ENCODE data around the gene ATP8A2. TPM values are rescaled to one million over a fixed set of nuclear protein-coding genes. Genes with fewer than 3 reads are reported as not detected.
"Not testable (repeated sequence)": the region's sequence is repeated elsewhere in the genome, so short reads cannot be mapped to it uniquely, and the experiment has no call there.

The ATP8A2 gene
- polyA plus RNA-seq, 3 donors from 2014 or later, result 0.20 to 0.38 TPM; not detected in 1

DNA sequence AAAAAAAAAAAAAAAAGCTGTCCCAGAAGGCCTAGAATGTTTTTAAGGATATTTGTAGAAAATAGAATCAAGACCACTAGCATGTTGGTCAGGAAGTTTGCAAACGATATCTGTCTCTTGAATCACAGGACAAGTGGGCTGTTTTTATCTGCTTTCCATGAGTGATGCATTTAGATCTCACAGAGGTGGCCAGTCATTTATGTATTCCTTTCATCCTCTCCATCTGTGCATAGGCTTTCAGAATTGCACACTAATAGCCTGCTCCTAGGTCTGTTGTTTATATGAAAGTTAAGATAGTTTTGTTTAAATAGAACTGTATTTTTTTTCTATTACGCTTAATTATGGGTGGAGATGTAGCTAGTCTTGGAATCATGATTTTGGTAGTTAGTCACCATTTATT is 390.5 kb downstream of the ATP8A2 start:
- H3K4me3 Mint-ChIP-seq, result no peak overlapping the region
- DNase-seq, result no peak
- H3K36me3 Mint-ChIP-seq, result peaks cover 0 to 4% (median 0%) of the 10 kb centered on the region in 3 donors

DNA sequence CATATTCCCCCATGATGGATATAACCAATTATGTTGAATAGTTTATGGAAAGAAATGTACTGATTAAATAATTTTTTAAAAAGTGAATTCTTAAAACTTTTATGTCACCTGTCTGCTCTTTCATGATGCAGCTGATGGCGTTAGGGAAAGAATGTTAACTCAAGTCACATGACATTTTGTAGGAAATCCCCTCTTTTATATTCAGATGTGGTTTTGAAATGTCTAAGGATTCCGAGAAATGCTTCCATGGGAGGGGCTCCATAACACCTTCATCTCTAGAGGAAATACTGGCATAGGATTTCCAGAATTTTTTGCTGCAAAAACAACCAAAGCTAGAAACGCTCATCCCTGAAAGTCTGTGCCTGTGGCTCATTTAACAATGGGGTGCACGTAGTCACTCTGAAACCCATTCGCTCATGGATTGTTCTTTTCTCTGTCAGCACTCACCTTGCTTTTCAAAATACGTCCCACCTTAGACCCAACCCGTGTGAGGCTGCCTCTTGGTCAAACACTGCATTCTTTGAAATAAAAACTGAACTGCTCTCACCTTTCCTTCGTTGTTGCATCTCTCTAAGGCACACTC is 391.1 kb downstream of the ATP8A2 start:
- Mint-ChIP-seq H3K27me3 (ENCODE audit: low read depth in 3 of 3) (peaks cover 0 to 5% (median 3%) of the 10 kb centered on the region in 3 donors), H3K36me3 (peaks cover 0 to 4% (median 0%) of the 10 kb centered on the region in 3 donors), H3K9me3 (no peaks in the 10 kb centered on the region), H3K4me1 (peaks cover 0 to 7% of the 10 kb centered on the region in 2 donors), H3K27ac (no peak overlapping the region), H3K4me3 (no peak overlapping the region)
- DNase-seq, result no peak

More for the DNA sequence above, 390.5 kb downstream of the ATP8A2 start:
- H3K9me3 Mint-ChIP-seq, result no peaks in the 10 kb centered on the region
- H3K27ac Mint-ChIP-seq, result no peak overlapping the region
- peaks cover 0 to 7% of the 10 kb centered on the region in 2 donors for H3K4me1 Mint-ChIP-seq
- peaks cover 0 to 5% (median 3%) of the 10 kb centered on the region in 3 donors for H3K27me3 Mint-ChIP-seq (ENCODE audit: low read depth in 3 of 3)

DNA sequence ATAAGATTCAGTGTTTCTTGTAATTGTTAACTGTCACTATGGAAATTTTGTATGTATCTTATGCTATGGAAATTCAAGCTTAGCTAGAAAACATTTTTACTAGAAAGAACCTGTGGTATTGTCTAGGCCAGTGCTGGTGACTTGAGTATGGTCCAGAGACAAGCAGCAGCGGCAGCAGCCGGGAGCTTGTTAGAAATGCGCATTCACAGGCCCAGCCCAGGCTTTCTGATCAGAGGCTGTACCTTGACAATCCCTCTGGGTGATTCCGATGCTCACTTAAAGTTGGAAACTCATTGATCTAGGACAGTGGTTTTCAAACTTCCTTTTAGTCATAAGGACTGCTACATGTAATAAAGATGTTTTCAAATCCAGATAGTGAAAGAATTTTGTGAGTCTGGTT is 392.6 kb downstream of the ATP8A2 start:
- Mint-ChIP-seq H3K27me3 (ENCODE audit: low read depth in 3 of 3) (peaks cover 0 to 6% (median 5%) of the 10 kb centered on the region in 3 donors), H3K27ac (no peak overlapping the region), H3K36me3 (peaks cover 0 to 4% (median 4%) of the 10 kb centered on the region in 3 donors), H3K4me3 (no peak overlapping the region), H3K9me3 (no peaks in the 10 kb centered on the region), H3K4me1 (peaks cover 0 to 7% of the 10 kb centered on the region in 2 donors)
- no peak for DNase-seq

DNA sequence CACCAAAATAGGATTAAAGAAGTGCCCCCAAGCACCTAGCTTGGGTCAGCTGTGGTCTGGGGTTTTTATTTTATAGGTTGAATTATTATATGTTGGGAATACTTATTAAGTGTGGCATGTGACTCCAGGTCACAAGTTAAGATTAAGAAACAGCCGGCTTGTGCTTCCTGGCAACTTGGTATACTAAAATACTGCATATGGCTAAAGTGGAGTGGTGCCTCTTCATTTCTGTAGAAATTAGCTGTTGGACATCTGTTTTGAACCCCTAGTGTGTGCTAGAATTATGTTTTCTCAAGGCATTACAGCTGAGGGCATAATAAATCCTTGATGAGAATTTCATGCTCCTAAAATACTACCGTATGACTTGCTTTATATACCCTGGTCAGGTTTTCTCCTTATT is 393.5 kb downstream of the ATP8A2 start:
- H3K9me3 Mint-ChIP-seq, result no peaks in the 10 kb centered on the region
- H3K27ac Mint-ChIP-seq, result no peak overlapping the region

DNA sequence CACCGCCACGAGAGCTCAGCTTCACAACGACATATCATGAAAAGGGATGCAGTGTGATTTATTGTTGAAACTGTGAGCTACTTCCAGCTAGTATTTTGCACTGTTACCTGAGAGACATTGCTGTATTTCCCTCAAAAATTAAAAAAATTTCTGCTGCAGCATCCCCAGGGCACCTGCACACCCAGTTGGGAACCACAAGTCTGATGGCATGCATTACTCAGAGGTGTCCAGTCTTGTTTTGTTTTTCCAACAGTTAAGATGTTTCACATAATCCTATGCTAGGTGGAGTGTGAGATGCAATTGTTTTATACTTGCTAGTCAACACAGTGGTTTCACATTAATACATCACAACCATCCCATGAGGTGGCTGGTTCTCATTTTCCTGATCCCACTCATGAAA is 394.8 kb downstream of the ATP8A2 start:
- no peaks in the 10 kb centered on the region for H3K9me3 Mint-ChIP-seq
- H3K27ac Mint-ChIP-seq, result no peak overlapping the region
- H3K27me3 Mint-ChIP-seq (ENCODE audit: low read depth in 3 of 3), result peaks cover 0 to 6% (median 6%) of the 10 kb centered on the region in 3 donors
- no peak overlapping the region for H3K4me3 Mint-ChIP-seq
- peaks cover 0 to 7% of the 10 kb centered on the region in 2 donors for H3K4me1 Mint-ChIP-seq
- H3K36me3 Mint-ChIP-seq, result peaks cover 0 to 4% (median 4%) of the 10 kb centered on the region in 3 donors
- no peak for DNase-seq

More for the DNA sequence above, 393.5 kb downstream of the ATP8A2 start:
- no peak overlapping the region for H3K4me3 Mint-ChIP-seq
- H3K27me3 Mint-ChIP-seq (ENCODE audit: low read depth in 3 of 3), result peaks cover 0 to 6% (median 5%) of the 10 kb centered on the region in 3 donors
- no peak for DNase-seq
- peaks cover 0 to 7% of the 10 kb centered on the region in 2 donors for H3K4me1 Mint-ChIP-seq
- peaks cover 0 to 4% (median 4%) of the 10 kb centered on the region in 3 donors for H3K36me3 Mint-ChIP-seq

DNA sequence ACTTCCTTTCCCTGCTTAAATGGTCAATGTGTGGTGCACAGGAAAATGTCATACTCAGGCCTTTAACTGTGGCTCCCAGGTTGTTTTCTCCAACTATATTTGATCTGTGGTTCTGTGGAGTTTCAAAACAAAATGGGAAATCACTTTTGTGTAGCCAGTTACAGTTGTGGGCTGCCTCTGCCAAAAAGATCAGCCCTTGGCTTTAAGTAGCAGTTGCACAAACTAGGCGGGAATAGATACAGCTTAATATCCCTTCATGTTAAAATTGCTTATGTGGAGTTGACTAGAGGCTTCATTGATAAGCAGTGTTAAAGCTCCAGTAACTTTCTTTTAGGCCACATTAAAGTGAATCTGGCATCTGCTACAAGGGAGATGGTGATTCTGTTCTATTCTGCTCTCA is 395.2 kb downstream of the ATP8A2 start:
- Mint-ChIP-seq H3K4me3 (no peak overlapping the region), H3K27me3 (ENCODE audit: low read depth in 3 of 3) (peaks cover 0 to 6% (median 6%) of the 10 kb centered on the region in 3 donors), H3K27ac (no peak overlapping the region), H3K4me1 (peaks cover 0 to 7% of the 10 kb centered on the region in 2 donors), H3K9me3 (no peaks in the 10 kb centered on the region), H3K36me3 (peaks cover 0 to 4% (median 4%) of the 10 kb centered on the region in 3 donors)
- no peak for DNase-seq

DNA sequence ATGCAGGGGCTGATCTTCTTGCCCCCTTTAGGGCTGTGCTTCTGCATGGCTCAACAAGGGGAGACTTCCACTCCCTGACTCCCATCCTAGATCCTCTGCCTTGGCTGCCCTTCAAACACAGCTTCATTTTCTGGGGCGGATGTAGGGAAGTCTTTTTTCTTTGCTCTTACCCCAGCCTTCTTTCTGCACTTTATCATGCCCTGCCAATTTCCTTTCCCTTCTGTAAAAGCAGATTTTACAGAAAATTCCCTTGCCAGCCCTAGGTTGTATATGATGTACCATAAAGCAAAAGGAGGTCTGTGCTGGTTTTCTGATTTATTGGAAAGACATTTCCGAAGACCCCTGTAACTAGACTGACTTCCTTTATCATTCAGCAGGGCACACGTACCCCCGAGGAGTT is 396.6 kb downstream of the ATP8A2 start:
- Mint-ChIP-seq H3K4me1 (peaks cover 0 to 2% of the 10 kb centered on the region in 2 donors), H3K4me3 (no peak overlapping the region), H3K27me3 (ENCODE audit: low read depth in 3 of 3) (peaks cover 0 to 7% (median 6%) of the 10 kb centered on the region in 3 donors)

DNA sequence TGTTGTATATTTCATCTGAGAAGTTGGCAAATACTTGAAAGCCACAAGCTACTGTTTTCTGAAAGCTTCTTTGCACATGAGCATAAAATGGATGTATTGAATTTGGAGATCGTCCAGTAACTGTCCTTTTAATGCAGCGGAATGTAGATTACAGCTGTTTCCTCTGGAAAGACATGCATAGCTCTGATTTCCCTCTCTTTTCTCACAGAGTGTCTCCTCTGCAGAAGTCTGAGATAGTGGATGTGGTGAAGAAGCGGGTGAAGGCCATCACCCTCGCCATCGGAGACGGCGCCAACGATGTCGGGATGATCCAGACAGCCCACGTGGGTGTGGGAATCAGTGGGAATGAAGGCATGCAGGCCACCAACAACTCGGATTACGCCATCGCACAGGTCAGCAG is 397.1 kb downstream of the ATP8A2 start:
- Mint-ChIP-seq H3K27ac (no peak overlapping the region), H3K4me1 (no peaks in the 10 kb centered on the region)

More for the DNA sequence above, 396.6 kb downstream of the ATP8A2 start:
- no peak for DNase-seq
- peaks cover 0 to 4% (median 4%) of the 10 kb centered on the region in 3 donors for H3K36me3 Mint-ChIP-seq
- no peak overlapping the region for H3K27ac Mint-ChIP-seq
- no peaks in the 10 kb centered on the region for H3K9me3 Mint-ChIP-seq

DNA sequence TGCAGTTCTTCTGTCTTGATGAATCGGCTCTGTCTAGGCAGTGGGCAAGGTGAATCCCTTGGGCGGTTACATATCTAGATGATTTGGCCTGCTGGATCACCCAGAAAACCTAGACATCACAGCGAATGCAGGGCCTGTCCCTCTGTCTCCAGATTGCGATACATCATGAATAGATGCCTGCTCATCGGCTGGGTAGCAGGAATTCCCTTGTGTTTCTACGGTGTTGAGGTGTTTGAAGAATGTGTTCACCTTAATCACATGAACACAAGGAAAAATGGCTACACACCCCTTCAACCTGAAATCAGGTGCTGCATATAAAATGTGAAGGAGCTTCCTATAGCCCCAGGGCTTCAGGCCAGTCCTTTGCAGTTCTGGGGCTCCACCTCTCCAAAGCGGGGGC is 398.8 kb downstream of the ATP8A2 start:
- H3K27me3 Mint-ChIP-seq (ENCODE audit: low read depth in 3 of 3), result peaks cover 0 to 7% (median 6%) of the 10 kb centered on the region in 3 donors
- no peak overlapping the region for H3K4me3 Mint-ChIP-seq
- H3K9me3 Mint-ChIP-seq, result no peaks in the 10 kb centered on the region
- H3K36me3 Mint-ChIP-seq, result peaks cover 0 to 4% (median 4%) of the 10 kb centered on the region in 3 donors
- no peaks in the 10 kb centered on the region for H3K4me1 Mint-ChIP-seq
- no peak overlapping the region for H3K27ac Mint-ChIP-seq
- no peak for DNase-seq

More for the DNA sequence above, 397.1 kb downstream of the ATP8A2 start:
- no peak overlapping the region for H3K4me3 Mint-ChIP-seq
- DNase-seq, result no peak
- peaks cover 0 to 4% (median 4%) of the 10 kb centered on the region in 3 donors for H3K36me3 Mint-ChIP-seq
- peaks cover 0 to 6% (median 5%) of the 10 kb centered on the region in 3 donors for H3K27me3 Mint-ChIP-seq (ENCODE audit: low read depth in 3 of 3)
- H3K9me3 Mint-ChIP-seq, result no peaks in the 10 kb centered on the region

DNA sequence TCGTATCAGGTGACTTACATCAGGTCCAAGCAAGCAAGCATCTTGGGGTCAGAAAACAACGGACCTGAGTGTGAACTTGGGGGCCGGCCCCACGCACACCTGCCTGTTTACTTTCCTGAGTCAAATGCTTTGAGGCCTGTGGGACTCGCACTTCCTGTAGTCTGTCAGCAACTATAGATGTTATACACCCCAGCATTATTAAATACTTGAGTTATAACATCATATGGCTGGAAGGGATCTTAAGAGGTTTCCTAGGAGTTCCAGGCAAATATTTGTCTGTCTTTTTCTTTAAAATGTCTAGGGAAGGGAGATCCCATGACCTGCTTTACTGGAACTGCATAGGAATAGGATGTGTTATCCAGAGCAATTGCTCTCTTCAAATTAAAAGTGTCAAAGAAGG is 399.4 kb downstream of the ATP8A2 start:
- Mint-ChIP-seq H3K36me3 (peaks cover 0 to 4% (median 0%) of the 10 kb centered on the region in 3 donors), H3K27me3 (ENCODE audit: low read depth in 3 of 3) (peaks cover 0 to 7% (median 2%) of the 10 kb centered on the region in 3 donors), H3K4me3 (no peak overlapping the region), H3K27ac (no peak overlapping the region), H3K4me1 (no peaks in the 10 kb centered on the region), H3K9me3 (no peaks in the 10 kb centered on the region)
- no peak for DNase-seq

DNA sequence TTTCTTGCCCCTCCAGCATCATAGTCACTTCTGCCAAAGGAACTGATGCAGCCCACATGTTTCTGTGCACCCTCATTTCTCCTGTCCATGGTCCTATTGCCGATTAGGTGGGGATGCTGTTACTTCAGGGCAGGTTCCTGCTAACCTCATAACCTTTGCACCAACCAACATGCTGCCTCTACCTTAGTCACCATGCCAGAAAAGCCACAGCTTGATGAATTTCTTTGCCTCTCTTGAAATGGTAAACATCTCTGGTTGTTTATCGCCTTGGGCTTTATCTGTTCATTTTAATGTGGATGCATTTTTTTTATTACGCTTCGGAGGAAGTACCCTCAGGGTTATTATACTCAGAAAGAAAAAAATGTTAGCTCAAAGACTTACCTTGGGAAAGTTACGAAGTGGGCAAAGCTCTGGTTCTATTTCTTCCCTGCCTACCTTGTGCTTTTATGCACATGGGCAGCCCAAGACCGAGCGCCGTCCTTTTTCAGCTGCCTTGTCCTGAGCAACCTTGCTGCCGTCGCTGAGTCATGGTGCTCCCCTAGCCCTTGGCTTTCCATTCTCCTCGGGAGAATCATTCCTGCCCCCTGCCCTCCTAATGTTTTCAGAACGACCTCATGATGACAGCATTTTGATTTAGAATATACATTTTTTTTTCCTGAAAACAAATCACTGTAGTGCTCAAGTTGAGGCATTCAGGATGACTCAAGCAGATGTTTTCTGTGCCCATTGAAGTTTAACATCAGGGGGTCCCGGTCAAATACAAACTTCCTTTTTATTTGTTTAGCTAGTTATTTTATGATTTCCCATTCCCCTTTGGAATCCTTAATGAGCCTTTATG is 400.1 kb downstream of the ATP8A2 start:
- no peak overlapping the region for H3K27ac Mint-ChIP-seq
- H3K36me3 Mint-ChIP-seq, result peaks cover 0 to 4% (median 0%) of the 10 kb centered on the region in 3 donors
- peaks cover 0 to 9% (median 2%) of the 10 kb centered on the region in 3 donors for H3K27me3 Mint-ChIP-seq (ENCODE audit: low read depth in 3 of 3)
- no peaks in the 10 kb centered on the region for H3K9me3 Mint-ChIP-seq
- DNase-seq, result no peak
- H3K4me1 Mint-ChIP-seq, result no peaks in the 10 kb centered on the region
- H3K4me3 Mint-ChIP-seq, result no peak overlapping the region

DNA sequence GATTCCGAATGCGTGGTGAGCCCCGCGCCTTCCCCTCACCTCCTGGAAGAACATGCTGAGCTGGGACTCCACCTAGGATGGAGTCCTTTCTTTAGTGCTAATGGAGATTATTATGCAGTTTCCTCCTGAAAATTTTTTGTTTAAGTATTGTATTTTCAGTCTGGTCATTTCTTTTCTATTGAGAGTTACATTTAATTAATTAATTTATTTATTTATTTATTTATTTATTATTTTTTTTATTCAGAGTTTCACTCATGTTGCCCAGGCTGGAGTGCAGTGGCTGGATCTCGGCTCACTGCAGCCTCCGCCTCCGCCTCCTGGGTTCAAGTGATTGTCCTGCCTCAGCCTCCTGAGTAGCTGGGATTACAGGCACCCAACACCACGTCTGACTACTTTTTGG is 400.8 kb downstream of the ATP8A2 start:
- H3K4me1 Mint-ChIP-seq; H3K9me3 Mint-ChIP-seq; H3K27ac Mint-ChIP-seq; DNase-seq; H3K36me3 Mint-ChIP-seq; H3K4me3 Mint-ChIP-seq; H3K27me3 Mint-ChIP-seq (ENCODE audit: low read depth in 3 of 3): not testable (repeated sequence)

DNA sequence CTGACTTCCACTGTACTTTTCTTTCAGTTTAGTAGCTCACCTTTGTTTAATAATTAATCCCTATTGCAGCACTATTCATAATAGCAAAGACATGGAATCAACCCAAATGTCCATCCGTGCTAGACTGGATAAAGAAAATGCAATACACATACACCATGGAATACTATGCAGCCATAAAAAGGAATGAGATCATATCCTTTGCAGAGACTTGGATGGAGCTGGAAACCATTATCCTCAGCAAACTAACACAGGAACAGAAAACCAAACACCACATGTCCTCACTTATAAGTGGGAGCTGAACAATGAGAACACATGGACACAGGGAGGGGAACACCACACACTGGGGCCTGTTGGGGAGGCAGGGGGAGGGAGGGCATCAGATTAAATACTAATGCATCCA is 402.3 kb downstream of the ATP8A2 start:
- not testable (repeated sequence) for H3K27ac Mint-ChIP-seq; H3K4me3 Mint-ChIP-seq; DNase-seq; H3K9me3 Mint-ChIP-seq; H3K36me3 Mint-ChIP-seq; H3K4me1 Mint-ChIP-seq; H3K27me3 Mint-ChIP-seq (ENCODE audit: low read depth in 3 of 3)

DNA sequence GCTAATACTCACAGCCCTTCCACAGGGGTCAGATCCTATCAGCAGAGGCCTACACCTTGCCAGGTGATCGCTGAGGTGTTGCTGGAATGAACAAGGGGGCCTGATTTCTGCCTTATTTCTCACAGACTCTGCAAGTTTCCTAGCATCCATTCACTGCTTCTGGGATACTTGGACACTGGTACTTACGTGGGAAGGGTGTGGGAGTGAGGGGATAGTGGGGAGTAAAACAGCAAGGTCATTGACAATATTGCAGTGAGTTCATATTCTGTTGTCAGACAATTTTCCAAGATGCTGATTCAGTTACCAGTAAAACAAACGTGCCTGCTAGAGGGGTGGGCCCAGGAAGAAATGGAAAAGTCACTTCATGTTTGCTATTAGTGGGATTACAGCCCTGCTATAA is 403.5 kb downstream of the ATP8A2 start:
- no peaks in the 10 kb centered on the region for H3K4me1 Mint-ChIP-seq
- H3K27ac Mint-ChIP-seq, result no peak overlapping the region
- H3K9me3 Mint-ChIP-seq, result no peaks in the 10 kb centered on the region
- DNase-seq, result no peak
- H3K4me3 Mint-ChIP-seq, result no peak overlapping the region
- H3K36me3 Mint-ChIP-seq, result no peaks in the 10 kb centered on the region
- peaks cover 0 to 9% (median 0%) of the 10 kb centered on the region in 3 donors for H3K27me3 Mint-ChIP-seq (ENCODE audit: low read depth in 3 of 3)

All from immature natural killer cell (primary cell).